ENCODE data around the gene BEST2.
A peak's percentile ranks its signal among the peaks of the same experiment; 100 is the strongest.

Gene BEST2

DNA sequence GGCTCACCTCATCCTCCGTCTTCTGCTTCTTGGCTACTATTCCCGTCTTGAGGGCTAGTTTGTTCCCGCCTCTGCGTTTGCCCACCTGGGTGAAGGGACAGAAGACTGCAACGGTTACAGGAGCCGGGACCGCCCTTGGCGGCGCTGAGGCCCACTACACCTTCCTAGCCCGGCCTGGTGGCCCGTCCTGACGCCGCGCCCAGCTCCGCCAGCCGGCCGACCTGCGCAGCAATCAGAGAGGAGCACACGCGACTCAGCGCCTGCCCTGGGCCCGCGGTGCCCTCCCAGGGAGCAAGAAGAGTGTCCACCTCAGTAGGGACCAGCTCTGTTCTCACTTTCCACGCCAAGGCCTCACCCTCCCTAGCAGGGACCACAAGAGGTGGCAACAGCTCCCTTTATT lies 20.3 kb upstream of the BEST2 start:
- DNase-seq = no peak

DNA sequence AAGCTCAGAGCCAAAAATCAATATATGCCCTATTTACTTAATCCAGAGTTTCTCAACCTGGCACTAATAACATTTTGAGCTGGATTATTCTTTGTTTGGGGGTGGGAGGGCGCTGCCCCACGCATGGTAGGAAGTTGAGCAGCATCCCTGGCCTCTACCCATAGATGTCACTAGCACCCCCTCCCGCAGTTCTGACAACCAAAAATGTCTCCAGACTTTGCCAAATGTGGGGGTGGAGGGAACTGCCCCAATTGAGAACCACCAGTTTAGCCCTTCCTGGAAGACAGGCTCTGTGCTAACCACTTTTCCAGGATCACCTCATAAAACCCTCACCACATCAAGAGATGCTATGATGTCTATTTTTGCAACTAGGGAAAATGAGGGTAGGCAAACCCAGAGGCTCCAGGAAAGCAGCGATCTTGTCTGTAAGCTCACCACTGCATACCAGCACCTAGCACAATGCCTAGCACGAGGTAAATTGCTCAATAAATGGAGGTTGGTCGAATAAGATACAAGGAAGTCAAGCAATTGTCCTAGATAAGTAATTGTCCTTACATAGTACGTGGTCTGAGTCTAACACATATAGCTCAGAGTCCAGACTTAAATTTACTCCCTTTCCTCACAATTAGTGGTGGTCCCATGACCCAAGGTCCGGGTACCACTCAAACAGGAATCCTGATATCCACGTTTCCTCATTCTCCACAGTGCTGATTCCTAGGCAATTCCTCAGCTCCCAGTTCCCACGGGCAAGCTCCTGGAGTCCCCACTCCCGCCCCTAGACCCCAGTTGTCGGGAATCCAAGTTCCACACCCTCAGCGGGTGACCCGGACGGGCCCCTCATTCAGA lies 18.0 kb upstream of the BEST2 start:
- peak in 1 of 4 experiments; percentile 18 for DNase-seq

DNA sequence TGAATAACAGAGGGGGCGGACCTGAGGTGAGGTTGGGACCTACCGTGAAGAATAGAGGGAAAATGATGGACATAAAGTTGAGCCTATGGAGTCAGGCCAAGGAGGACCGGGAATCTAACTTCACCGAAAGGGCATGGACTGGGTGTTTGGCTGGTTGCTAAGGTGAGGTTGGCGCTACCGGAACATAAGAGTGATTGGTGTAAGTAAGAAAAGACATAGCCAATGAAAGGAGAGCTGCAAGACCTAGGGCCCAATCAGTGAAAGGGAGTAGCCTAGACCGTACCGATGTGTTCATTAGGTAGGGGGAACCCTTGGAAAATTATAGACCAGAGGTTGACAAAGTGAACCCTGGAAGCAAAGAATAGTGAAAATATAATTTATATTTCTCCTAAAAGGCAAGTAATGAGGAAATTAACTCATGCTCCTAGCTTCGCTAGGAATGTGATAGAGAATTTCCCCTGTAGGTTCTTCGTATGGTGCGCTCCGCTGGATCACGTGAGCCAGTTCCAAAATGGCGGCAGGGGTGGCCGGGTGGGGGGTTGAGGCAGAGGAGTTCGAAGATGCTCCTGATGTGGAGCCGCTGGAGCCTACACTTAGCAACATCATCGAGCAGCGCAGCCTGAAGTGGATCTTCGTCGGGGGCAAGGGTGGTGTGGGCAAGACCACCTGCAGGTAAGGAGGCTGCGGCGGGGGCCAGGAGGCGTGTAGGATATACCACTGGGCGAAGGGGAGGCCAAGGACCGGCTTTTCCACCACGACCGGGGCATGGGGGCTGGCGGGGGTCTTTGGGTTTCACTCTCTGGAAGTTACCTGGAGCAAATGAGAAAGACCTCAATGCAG lies 14.4 kb upstream of the BEST2 start, which contains the start of gene GET3:
Gene GET3, plus strand, starts transcription at position 503 of the 840 bp plus-strand sequence. Its CDS starts 9 bp downstream, at position 512.
- peak; percentile 50 to 67 (median 56) for DNase-seq

DNA sequence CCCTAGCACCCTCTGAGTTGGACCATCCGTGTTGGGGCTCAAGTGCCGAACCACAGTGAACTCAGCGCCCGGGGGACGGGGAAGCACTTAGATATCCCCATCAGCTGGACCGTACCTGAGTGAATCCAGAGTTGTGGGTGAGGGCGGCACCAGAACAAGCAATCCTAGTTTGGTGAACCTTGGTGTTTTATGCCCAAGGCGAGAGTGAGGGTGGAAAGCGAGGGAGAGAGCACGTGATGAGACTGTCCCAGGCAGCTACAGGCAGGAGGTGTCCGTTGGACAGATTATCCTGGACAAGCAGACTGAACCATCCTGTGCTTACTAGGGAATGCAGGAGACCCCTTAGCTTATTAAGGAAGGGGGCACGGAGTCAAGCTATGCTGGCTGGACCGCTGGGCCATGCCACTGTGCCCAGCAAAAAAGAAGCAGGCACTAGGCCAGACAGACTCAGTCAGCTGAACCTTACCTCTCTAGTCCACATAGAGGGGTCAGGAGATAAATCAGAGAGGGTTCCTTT lies 13.7 kb upstream of the BEST2 start:
- DNase-seq = no peak

DNA sequence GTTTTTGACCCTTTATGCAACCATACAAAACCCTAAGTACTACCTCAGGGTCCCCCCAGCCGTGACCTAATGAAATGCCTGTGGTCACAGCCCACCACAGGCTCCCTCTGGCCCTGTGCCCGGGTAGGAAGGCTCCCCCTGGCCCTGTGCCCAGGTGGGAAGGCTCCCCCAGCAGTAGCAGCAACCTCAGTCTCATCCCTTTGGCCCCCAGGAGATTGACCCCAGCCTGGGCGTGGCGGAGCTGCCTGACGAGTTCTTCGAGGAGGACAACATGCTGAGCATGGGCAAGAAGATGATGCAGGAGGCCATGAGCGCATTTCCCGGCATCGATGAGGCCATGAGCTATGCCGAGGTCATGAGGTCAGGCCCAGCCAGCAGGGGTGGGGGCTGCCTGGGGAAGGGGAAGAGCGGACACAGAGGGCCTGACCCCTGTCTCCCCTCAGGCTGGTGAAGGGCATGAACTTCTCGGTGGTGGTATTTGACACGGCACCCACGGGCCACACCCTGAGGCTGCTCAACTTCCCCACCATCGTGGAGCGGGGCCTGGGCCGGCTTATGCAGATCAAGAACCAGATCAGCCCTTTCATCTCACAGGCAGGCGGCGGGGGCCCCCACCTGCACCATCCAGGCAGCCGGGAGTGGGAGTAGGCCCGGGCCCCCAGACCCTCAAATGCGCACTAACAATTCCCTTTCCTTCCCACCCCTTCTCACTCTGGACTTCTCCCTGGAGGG lies 6.3 kb upstream of the BEST2 start:
- no peak for DNase-seq

DNA sequence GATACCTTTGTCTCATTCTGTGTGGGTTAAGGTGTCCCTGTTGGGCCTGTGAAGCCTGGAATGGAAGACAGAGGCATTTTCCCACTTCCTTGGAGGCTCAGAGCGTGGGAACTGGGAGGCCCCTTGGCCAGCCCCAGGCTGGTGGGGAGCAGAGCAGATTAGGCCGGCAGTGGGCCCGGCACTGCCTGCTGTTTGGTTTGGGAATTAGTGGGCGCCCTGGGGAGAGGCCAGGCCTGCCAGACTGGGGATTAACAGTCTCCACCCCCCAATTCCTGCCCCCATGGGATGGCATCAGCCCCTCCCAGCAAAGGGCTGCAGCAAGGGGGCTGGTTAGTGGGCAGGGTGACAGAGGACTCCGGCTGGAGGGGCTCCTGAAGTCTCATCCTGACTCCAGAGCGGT lies 3.1 kb upstream of the BEST2 start:
- no peak for DNase-seq

DNA sequence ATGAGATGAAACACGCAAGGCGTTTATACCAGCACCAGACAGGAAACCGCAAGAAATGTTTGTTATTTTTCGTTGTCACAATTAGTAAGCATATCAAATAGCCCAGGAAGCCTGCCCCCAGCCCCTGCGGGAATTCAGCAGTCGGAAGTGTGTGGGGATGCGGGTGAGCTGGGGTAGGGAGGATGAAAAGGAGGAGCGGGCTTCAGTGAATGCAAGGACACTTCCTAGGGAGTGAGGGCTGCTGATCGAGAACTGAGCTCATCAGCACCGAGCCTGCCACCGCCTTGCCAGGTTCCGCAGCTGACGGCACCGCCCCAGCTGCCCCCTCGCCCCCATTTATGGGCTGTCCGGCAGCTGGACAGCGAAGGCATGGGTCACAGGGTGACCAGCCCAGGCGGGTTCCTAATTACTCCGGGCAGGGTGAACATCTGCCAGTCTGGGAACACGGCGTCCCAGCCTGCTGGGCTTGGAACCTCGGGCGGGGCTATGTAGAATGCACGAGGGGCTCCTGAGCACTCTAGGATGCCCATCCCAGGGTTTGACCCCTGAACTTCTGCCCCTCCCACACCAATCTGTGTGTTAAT lies 1.6 kb upstream of the BEST2 start:
- no peak for DNase-seq

DNA sequence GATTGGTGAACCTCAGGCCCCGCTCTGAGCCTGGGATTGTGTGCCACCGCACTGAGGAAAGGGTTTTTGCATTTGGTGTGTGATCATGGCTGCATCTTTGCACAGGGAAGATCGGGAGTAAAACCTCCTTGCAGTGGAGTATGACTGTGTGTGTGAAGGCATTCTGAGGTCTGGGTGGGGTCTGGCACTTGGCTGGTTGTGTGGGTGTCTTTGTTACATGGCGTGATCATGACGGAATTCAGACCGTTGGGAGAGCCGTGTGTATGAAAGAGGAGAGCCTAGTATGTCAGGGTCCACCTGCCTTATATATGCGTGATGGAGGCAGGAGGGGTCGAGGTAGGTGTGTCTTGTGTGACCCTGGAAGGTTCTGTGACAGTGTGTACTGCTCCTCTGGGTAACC lies 740 bp upstream of the BEST2 start:
- no peak for DNase-seq

DNA sequence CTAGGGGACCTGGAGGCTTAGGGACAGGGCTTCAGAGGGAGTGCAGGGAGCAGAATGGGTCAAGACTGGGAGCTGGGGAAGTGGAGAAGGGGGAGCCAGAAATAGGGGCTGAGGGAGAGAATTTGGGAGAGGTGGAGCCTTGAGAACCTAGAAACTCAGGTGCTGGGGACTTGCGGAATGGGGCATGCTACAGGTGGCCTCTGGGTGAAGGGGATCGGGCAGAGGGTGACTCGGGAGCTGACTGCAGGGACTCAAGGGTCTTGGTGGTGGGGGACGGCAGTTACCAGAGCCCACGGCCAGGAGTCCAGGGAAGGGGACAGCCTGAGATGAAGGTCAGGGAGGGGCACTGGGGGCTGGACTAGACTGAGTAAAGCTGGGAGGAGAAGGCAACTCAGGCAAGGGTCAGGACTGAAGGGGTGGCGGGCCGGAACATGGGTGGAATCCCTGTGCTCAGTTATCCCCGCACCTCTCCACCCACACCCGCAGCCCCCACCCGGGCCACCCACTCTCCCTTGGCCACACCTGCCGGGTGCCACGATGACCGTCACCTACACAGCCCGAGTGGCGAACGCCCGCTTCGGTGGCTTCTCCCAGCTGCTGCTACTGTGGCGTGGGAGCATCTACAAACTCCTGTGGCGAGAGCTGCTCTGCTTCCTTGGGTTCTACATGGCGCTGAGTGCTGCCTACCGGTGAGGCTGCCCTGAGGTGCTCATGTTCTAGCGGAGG lies 628 bp downstream of the BEST2 start:
- DNase-seq = no peak

DNA sequence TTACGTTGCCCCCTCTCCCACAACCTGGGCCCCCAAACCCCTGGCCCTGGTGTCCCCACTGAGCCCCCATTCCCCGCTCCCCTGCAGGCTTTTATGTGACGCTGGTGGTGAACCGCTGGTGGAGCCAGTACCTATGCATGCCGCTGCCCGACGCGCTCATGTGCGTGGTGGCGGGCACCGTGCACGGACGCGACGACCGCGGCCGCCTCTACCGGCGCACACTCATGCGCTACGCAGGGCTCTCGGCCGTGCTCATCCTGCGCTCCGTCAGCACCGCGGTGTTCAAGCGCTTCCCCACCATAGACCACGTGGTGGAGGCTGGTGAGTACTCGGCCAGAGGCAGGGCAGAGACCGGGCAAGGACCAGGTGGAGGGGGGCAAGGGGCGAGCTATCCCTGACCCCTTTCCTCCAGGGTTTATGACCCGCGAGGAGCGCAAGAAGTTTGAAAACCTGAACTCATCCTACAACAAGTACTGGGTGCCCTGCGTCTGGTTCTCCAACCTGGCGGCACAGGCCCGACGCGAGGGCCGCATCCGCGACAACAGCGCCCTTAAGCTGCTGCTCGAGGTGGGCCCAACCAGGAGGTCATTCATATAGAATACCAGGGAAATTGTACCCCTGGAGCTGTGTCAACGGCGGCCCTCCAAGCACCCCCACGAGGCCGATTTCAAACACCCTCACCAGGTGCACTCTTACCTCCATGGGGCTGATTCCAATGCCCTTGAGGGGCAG lies 3.0 kb downstream of the BEST2 start:
- DNase-seq = no peak

DNA sequence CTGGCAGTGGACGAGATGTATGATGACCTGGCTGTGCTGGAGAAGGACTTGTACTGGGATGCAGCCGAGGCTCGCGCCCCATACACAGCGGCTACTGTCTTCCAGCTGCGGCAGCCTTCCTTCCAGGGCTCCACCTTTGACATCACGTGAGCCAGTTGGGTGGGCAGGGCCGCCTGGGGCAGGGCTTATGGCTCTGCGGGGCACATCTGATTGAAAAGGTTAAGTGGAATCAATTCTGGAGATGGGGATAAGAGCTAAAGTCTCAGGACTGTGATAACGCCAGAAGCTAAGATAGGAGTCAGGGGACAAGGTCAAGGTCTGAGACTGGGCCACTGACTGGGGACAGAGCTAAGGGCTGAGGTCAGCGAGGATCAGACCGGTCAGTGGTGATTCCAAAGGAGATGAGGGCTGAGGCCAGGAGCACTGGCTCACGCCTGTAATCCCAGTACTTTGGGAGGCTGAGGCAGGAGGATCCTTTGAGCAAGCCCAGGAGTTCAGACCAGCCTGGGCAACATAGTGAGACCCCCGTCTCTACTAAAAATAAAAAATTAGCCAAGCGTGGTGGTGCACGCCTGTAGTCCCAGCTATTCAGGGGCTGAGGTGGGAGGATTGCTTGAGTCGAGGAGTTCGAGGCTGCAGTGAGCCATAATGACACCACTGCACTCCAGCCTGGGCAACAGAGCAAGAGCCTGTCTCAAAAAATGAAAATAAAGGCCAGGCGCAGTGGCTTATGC lies 4.7 kb downstream of the BEST2 start:
- DNase-seq = no peak

DNA sequence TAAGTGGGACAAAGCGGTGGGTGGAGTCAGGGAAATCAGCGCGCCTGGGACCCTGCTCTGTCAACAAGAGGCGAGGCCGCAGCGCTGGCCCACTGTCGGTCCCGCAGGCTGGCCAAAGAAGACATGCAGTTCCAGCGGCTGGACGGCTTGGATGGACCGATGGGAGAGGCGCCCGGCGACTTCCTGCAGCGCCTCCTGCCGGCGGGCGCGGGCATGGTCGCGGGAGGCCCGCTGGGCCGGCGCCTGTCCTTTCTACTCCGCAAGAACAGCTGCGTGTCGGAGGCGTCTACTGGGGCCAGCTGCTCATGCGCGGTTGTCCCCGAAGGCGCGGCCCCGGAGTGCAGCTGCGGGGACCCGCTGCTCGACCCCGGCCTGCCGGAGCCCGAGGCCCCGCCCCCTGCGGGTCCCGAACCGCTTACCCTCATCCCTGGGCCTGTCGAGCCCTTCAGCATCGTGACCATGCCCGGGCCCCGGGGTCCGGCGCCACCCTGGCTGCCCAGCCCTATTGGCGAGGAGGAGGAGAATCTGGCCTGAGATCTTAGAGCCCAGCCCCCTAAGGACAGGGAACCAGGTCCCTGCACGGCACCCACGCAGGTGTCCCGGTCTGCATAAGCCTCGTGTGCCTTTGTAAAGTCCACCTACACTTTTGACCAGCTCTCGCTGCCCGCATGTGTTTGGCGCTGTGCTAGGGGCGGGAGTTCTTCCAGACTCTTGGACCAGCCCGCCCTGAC lies 6.1 kb downstream of the BEST2 start:
- DNase-seq = peak in 3 of 4 experiments; percentile 28 to 46 (median 41)

DNA sequence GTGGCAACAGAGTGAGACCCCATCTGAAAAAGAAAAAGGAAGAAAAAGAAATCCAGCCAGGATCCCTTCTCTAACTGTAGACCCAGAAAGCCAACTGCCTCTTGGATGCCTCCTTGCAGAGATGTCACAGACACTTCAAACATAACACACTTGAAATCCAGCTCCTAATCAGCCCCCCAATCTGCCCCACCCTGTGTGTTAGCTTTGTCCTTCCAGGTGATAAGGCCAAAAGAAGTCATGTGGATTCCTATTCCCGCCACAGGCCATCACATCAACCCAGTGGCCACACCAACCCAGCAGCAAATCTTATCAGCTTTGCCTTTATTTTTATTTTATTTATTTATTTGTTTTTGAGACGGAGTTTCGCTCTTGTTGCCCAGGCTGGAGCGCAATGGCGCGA lies 8.1 kb downstream of the BEST2 start:
- DNase-seq = no peak

DNA sequence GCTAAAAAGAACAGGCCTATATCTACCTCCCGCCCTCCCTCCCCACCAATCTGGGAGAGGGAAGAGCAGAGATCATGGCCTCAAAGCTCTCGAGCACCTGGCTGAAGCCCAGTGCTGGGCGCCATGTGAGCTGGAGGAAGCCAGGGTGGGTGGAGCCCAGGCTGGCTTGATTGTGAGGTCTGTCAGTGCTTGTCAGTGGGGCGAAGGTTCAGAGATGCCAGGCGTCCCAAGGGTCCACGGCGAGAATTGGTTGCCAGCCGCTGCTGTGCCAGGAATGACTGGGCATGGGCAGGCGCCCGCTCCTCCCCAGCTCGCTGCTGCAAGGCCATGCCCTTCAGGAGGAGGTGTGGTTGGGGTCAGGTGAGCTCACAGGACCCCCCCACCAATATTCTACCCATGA lies 11.5 kb downstream of the BEST2 start:
- no peak for DNase-seq

DNA sequence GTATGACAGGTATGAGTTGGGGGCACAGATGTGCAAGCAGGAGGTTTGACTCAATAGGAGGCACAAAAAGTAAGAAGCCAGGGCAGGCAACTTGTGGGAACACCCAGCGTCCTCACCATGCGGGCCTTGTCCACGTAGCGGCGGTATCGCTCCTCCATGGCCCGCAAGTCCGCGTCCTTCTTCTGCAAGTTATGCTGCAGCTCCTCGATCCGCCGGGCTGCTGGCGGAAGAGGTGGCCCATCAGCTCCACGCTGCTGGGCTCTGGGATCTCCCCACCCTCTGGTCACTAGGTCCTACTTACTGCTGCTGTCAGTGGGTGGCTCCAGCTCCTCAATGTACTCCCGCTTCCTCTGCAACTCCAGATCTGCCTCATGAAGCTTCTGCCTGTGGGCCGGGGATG lies 13.1 kb downstream of the BEST2 start:
- DNase-seq = no peak

DNA sequence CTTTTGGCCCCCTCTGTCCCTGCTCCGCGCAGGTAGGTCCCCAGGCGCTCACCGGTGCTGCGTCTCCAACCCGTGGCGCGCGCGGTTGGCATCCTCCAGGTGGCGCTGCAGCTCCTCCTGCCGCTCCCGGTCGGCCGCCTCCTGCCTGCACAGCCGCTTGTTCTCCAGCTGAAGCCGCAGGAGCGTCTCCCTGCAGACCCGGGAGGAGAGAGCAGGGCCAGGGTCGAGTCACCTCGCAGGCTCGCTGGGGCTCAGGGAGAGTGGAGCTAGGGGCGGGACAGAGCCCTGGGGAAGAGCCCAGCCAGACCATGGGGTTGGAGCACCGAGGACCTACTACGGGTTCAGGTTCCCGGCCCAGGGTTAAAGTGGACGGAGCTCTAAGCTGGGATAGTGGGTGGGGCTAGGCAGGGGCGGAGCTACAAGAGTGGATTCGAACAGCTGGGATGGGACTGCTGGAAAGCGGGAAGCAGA lies 14.5 kb downstream of the BEST2 start:
- DNase-seq = peak in 2 of 4 experiments; percentile 51 to 59

DNA sequence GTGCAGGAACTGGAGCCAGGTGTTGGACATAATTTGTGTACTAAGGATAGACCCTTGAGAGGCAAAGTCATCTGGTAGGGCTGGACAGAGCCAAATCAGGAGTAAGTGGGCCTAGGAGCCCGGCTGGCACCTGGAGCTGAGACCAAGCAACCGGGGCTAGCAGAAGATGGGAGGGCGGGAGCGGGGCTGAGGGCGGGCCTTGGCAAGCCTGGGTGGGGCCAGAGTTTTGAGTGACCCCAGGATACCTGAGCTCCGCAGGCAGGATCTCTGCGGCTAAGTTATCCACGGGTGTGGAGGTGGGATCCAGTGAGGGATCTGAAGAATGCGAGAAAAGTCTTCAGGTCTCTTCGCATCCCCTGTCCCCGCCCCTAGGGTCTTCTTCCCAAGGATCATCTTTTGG lies 15.6 kb downstream of the BEST2 start:
- no peak for DNase-seq

DNA sequence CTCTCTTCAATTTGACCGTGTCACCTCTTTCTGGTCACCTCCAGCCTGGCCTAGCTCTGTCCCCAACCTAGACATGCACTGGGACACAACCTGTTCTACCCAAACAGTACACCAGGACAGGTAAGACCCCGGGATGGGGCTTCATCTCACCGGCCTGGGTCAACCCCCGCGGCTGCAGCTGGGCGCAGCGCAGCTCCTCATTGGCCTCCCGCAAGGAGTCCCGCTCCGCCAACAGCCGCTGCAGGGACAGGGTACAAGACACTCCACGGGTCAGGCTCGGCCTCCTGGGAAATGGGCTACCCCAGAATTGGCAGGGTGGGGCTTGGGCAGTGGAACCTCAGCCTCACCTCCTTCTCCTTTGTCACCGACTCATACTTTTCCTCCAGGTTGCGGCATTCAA lies 16.1 kb downstream of the BEST2 start:
- no peak for DNase-seq

DNA sequence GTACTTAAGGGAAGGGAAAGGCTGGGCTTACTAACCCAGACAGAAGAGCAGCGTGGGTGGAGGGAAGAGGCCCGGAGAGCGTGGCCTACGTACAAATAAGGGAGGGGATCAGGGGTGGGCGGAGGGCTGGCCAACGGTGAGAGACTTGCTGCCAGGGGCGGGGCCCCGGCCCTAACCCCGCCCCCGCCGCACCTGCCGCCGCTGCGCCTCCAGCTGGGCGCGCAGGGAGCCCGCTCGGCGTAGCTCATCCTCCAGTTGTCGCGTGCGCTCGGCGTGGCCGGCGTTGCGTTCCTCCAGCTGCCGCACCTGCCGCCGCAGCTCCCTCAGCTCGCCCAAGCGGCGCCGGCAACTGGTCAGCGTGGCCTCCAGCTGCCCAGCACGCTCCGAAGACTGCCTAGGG lies 18.1 kb downstream of the BEST2 start:
- DNase-seq = peak; percentile 26 to 33 (median 29)

DNA sequence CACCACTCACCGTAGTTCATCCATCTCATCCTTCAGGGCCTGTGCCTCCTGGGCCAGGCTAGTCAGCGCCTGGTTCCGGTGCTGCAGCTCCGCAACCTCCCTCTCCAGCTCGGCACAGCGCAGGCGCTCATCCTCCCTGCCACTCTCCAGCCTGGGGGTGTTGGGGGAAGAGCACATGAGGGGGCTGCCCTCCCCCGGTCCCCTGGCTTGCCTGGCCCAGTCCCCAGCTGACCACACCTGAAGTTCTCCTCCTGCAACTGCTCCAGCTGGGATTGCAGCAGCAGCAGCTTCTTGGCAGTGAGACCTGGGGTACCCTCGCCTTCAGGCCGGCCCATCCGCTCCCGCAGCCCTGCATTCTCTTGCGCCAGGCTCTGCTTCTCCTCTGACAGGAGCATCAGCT lies 19.3 kb downstream of the BEST2 start:
- no peak for DNase-seq

All from activated CD4-positive, CD25-positive, alpha-beta regulatory T cell (primary cell).